A673 (cell line): ENCODE data around the gene LYL1.

Experiments
- CTCF ChIP-seq: fragments of 300-800, 200-600 bp; sonication (generic); conservative IDR thresholded peaks from 2 replicates; pipeline ENCODE4 v1.5.1; 2017; ENCODE audit warnings: low read depth, mild to moderate bottlenecking, antibody characterized with exemption, low read length, moderate library complexity, mixed read lengths
- EZH2 ChIP-seq: fragments of 200-600 bp; sonication (generic); IDR thresholded peaks from 2 replicates; pipeline ENCODE4 v1.6.1; 2017; ENCODE audit warnings: borderline replicate concordance, low read depth, mild to moderate bottlenecking, mixed read lengths, antibody characterized with exemption, low read length; ENCODE audit not compliant: poor library complexity, severe bottlenecking

- no peak for TF ChIP-seq CTCF
- TF ChIP-seq EZH2: no peak
Measured at GRCh38 chr19:13137290-13137794, 34.7 kb upstream of the LYL1 start.
